Measurements from ENCODE around the gene DTX1. TPM values are rescaled to one million over a fixed set of nuclear protein-coding genes. Genes with fewer than 3 reads are reported as not detected.

DTX1 gene
- total and polyA plus RNA-seq, 4 donors = 2.1 to 33.2 (median 10.0) TPM

- TF ChIP-seq ZBTB33 (IDR thresholded peaks at IDR 0.05) (no peak), ATF3 (IDR thresholded peaks at IDR 0.05) (no peak), HNF4G (IDR thresholded peaks at IDR 0.05) (no peak), RAD21 (IDR thresholded peaks at IDR 0.05) (no peak), FOXA2 (IDR thresholded peaks at IDR 0.05) (no peak)
Measured at GRCh38 chr12:113128802-113129663, 72.5 kb downstream of the DTX1 start (continued).

- Histone ChIP-seq H3K4me1 (ENCODE audit: control insufficient read depth in 4 of 4, insufficient read depth in 4 of 4, low read length in 3 of 4) (no peaks in the 10 kb centered on the region), H3K27me3 (ENCODE audit: control insufficient read depth in 4 of 4, insufficient read depth in 4 of 4, low read length in 3 of 4) (no peaks in the 10 kb centered on the region), H3K27ac (ENCODE audit: low read depth in 1 of 2, low read length in 2 of 2) (no peak overlapping the region), H3K36me3 (ENCODE audit: control insufficient read depth in 4 of 4, insufficient read depth in 3 of 4, low read depth in 1 of 4, low read length in 3 of 4) (no peaks in the 10 kb centered on the region), H3K9me3 (ENCODE audit: control insufficient read depth in 4 of 4, low read length in 3 of 4) (no peaks in the 10 kb centered on the region), H3K9ac (ENCODE audit: low read depth in 1 of 2, low read length in 2 of 2) (no peak overlapping the region), H3K4me3 (ENCODE audit: low read depth in 1 of 3, low read length in 3 of 3) (no peak overlapping the region)
- WGBS = 81% methylated on average over 17 of the region's 17 CpGs
- no peak for TF ChIP-seq TAF1 (conservative IDR thresholded peaks at IDR 0.05)
- no peak for TF ChIP-seq RAD21 (IDR thresholded peaks at IDR 0.05)
- TF ChIP-seq HNF4A (conservative IDR thresholded peaks at IDR 0.05) = no peak
- no peak for TF ChIP-seq FOXA2 (IDR thresholded peaks at IDR 0.05)
- TF ChIP-seq ZBTB33 (IDR thresholded peaks at IDR 0.05) = no peak
- TF ChIP-seq RXRA (IDR thresholded peaks at IDR 0.05) = no peak
- TF ChIP-seq EGR1 (IDR thresholded peaks at IDR 0.05; ENCODE audit: low read depth in 2 of 2) = no peak
- TF ChIP-seq YY1 (IDR thresholded peaks at IDR 0.05) = no peak
- TF ChIP-seq REST (IDR thresholded peaks at IDR 0.05) = no peak
- TF ChIP-seq NR2F2 (IDR thresholded peaks at IDR 0.05) = no peak
- no peak for TF ChIP-seq MAX (IDR thresholded peaks at IDR 0.05)
- no peak for TF ChIP-seq GABPA (IDR thresholded peaks at IDR 0.05 in 1 of 2, conservative IDR thresholded peaks at IDR 0.05 in 1 of 2)
- TF ChIP-seq SP1 (IDR thresholded peaks at IDR 0.05) = no peak
- TF ChIP-seq ATF3 (IDR thresholded peaks at IDR 0.05) = no peak
- no peak for TF ChIP-seq CTCF (IDR thresholded peaks at IDR 0.05; ENCODE audit: low read depth, low read length, missing input control)
- no peak for TF ChIP-seq HNF4G (IDR thresholded peaks at IDR 0.05)
- no peak for TF ChIP-seq FOXA1 (IDR thresholded peaks at IDR 0.05)
- no peak for TF ChIP-seq JUND (IDR thresholded peaks at IDR 0.05)
- no peak for DNase-seq (ENCODE audit: low spot score)
Measured at GRCh38 chr12:113129664-113130456, 73.3 kb downstream of the DTX1 start.

Data from liver (tissue), 9 donors.